Neuronal stem cell (in vitro differentiated cells): ENCODE measurements around the gene PSPC1.
"Not testable (repeated sequence)": the region's sequence is repeated elsewhere in the genome, so short reads cannot be mapped to it uniquely, and the experiment has no call there.

Source experiments
- DNase-seq: peaks from one replicate; pipeline ENCODE4 v3.0.0-alpha.2; 2013; ENCODE audit warnings: low spot score
- H2AFZ ChIP-seq: one replicate; pipeline ENCODE4 v1.6.1; 2013; ENCODE audit warnings: mild to moderate bottlenecking, low read length, inconsistent platforms
- H2AK5ac ChIP-seq: 2 replicates; pipeline ENCODE4 v1.6.1; 2013; ENCODE audit warnings: low read depth, mild to moderate bottlenecking, inconsistent platforms, low read length, moderate library complexity, mixed read lengths
- H2BK120ac ChIP-seq: 2 replicates; pipeline ENCODE4 v1.6.1; 2013; ENCODE audit warnings: low read depth, mild to moderate bottlenecking, inconsistent platforms, low read length, moderate library complexity, mixed read lengths
- H2BK12ac ChIP-seq: one replicate; pipeline ENCODE4 v1.6.1; 2013; ENCODE audit warnings: low read length, inconsistent platforms
- H2BK15ac ChIP-seq: 2 replicates; pipeline ENCODE4 v1.6.1; 2013; ENCODE audit warnings: mild to moderate bottlenecking, low read length, inconsistent platforms, mixed read lengths
- H2BK5ac ChIP-seq: one replicate; pipeline ENCODE4 v1.6.1; 2013; ENCODE audit warnings: inconsistent platforms, mild to moderate bottlenecking, low read length, moderate library complexity
- H3K14ac ChIP-seq: one replicate; pipeline ENCODE4 v1.6.1; 2013; ENCODE audit warnings: low read length, inconsistent platforms
- H3K18ac ChIP-seq: 2 replicates; pipeline ENCODE4 v1.6.1; 2013; ENCODE audit warnings: low read length, inconsistent platforms
- H3K23ac ChIP-seq: 2 replicates; pipeline ENCODE4 v1.6.1; 2013; ENCODE audit warnings: low read depth, mild to moderate bottlenecking, mixed read lengths, low read length, inconsistent platforms; ENCODE audit not compliant: poor library complexity
- H3K27ac ChIP-seq: replicated peaks from 3 replicates; pipeline ENCODE4 v1.5.1; 2013; ENCODE audit warnings: low read length, inconsistent platforms
- H3K27me3 ChIP-seq, 3 experiments: 2 replicates each; pipeline ENCODE4 v1.6.1; 2013; ENCODE audit warnings: low read length in 3 of 3, mild to moderate bottlenecking in 2 of 3, inconsistent platforms in 1 of 3, low read depth in 1 of 3, mixed read lengths in 1 of 3, moderate library complexity in 1 of 3; ENCODE audit not compliant: control insufficient read depth in 3 of 3, insufficient read depth in 3 of 3
- H3K36me3 ChIP-seq, 2 donors: replicated peaks in 1 of 2; 2 replicates each; pipeline ENCODE4 v1.6.1; 2013; ENCODE audit warnings: low read length in 2 of 2; ENCODE audit not compliant: control insufficient read depth in 2 of 2, insufficient read depth in 2 of 2
- H3K4ac ChIP-seq: 2 replicates; pipeline ENCODE4 v1.6.1; 2013; ENCODE audit warnings: inconsistent platforms, mild to moderate bottlenecking, low read length, moderate library complexity
- H3K4me1 ChIP-seq, 2 donors: 1 replicate in 1 of 2; 2 replicates in 1 of 2; pipeline ENCODE4 v1.6.1; 2013; ENCODE audit warnings: low read length in 2 of 2, low read depth in 1 of 2; ENCODE audit not compliant: control insufficient read depth in 2 of 2, insufficient read depth in 1 of 2
- H3K4me2 ChIP-seq: one replicate; pipeline ENCODE4 v1.6.1; 2013; ENCODE audit warnings: mild to moderate bottlenecking, low read length, inconsistent platforms; ENCODE audit not compliant: insufficient read depth, poor library complexity, severe bottlenecking
- H3K4me3 ChIP-seq, 2 donors: 2 replicates each; pipeline ENCODE4 v1.5.1; 2013; ENCODE audit warnings: low read length in 2 of 2, mild to moderate bottlenecking in 2 of 2, inconsistent platforms in 1 of 2, moderate library complexity in 1 of 2
- H3K79me1 ChIP-seq: one replicate; pipeline ENCODE4 v1.6.1; 2013; ENCODE audit warnings: low read depth, mild to moderate bottlenecking, inconsistent platforms, low read length, moderate library complexity
- H3K9ac ChIP-seq: one replicate; pipeline ENCODE4 v1.6.1; 2013; ENCODE audit warnings: mild to moderate bottlenecking, low read depth, low read length, inconsistent platforms; ENCODE audit not compliant: poor library complexity
- H3K9me3 ChIP-seq, 2 donors: replicated peaks in 1 of 2; 2 replicates each; pipeline versions ENCODE3 to v1.6.1; 2013; ENCODE audit warnings: low read length in 2 of 2, mild to moderate bottlenecking in 2 of 2, inconsistent platforms in 1 of 2, low read depth in 1 of 2, mixed read lengths in 1 of 2, moderate library complexity in 1 of 2; ENCODE audit not compliant: control insufficient read depth in 2 of 2, insufficient read depth in 1 of 2
- H4K8ac ChIP-seq: one replicate; pipeline ENCODE4 v1.6.1; 2013; ENCODE audit warnings: low read depth, mild to moderate bottlenecking, inconsistent platforms, low read length, moderate library complexity
- H4K91ac ChIP-seq: one replicate; pipeline ENCODE4 v1.6.1; 2013; ENCODE audit warnings: low read length, low read depth, mild to moderate bottlenecking, inconsistent platforms; ENCODE audit not compliant: poor library complexity
- WGBS, 2 donors: extraction: QIAGEN DNeasy Blood & Tissue Kit; methylation state at CpG; one replicate each; pipeline ENCODE4 v1.1.7; 2013; ENCODE audit warnings: missing lambda C conversion rate in 2 of 2, mixed read lengths in 1 of 2; ENCODE audit not compliant: insufficient read length in 2 of 2, insufficient replicate concordance in 1 of 2; ENCODE audit errors: extremely low coverage in 2 of 2; 5-methylcytosine and 5-hydroxymethylcytosine counted together

Gene PSPC1

GRCh38 chr13:19817510-19818158 is 34.9 kb upstream of the PSPC1 start:
- H3K27ac ChIP-seq: no peak overlapping the region
- H4K8ac ChIP-seq: no peak overlapping the region
- H3K36me3 ChIP-seq: peaks cover 7 to 43% of the 10 kb centered on the region in 2 donors

GRCh38 chr13:19817106-19817505 is 34.4 kb upstream of the PSPC1 start:
- H3K36me3 ChIP-seq: peaks cover 7 to 37% of the 10 kb centered on the region in 2 donors
- no peak overlapping the region for H4K8ac ChIP-seq
- H4K91ac ChIP-seq: no peak overlapping the region
- no peak overlapping the region for H3K9ac ChIP-seq
- H3K27me3 ChIP-seq: no peaks in the 10 kb centered on the region
- no peak overlapping the region for H3K18ac ChIP-seq
- no peak overlapping the region for H3K27ac ChIP-seq
- WGBS, 2 donors: no CpG with 5 or more reads among the region's 10 CpGs
- no peak overlapping the region for H3K23ac ChIP-seq
- H3K9me3 ChIP-seq: peaks cover 3 to 11% of the 10 kb centered on the region in 2 donors
- no peaks in the 10 kb centered on the region for H3K4me1 ChIP-seq
- H2AK5ac ChIP-seq: no peak overlapping the region
- H2BK120ac ChIP-seq: no peak overlapping the region
- H2BK12ac ChIP-seq: no peak overlapping the region
- no peaks in the 10 kb centered on the region for H3K79me1 ChIP-seq
- H3K4me2 ChIP-seq: no peak overlapping the region
- H2BK5ac ChIP-seq: no peak overlapping the region
- no peak overlapping the region for H3K4ac ChIP-seq
- H3K14ac ChIP-seq: no peak overlapping the region
- H2BK15ac ChIP-seq: no peak overlapping the region
- H2AFZ ChIP-seq: no peak overlapping the region
- no peak overlapping the region for H3K4me3 ChIP-seq
- DNase-seq: no peak

More at GRCh38 chr13:19817510-19818158, 34.9 kb upstream of the PSPC1 start:
- no CpG with 5 or more reads among the region's 7 CpGs for WGBS, 2 donors
- no peak overlapping the region for H3K9ac ChIP-seq
- H3K27me3 ChIP-seq: no peaks in the 10 kb centered on the region
- no peak overlapping the region for H2BK12ac ChIP-seq
- no peak overlapping the region for H3K4me2 ChIP-seq
- no peak overlapping the region for H2AK5ac ChIP-seq
- DNase-seq: no peak
- H3K4me3 ChIP-seq: no peak overlapping the region
- no peak overlapping the region for H2BK120ac ChIP-seq
- H4K91ac ChIP-seq: no peak overlapping the region
- H3K79me1 ChIP-seq: no peaks in the 10 kb centered on the region
- H2BK15ac ChIP-seq: no peak overlapping the region
- no peak overlapping the region for H3K4ac ChIP-seq
- H3K23ac ChIP-seq: no peak overlapping the region
- H3K4me1 ChIP-seq: no peaks in the 10 kb centered on the region
- no peak overlapping the region for H2AFZ ChIP-seq
- no peak overlapping the region for H2BK5ac ChIP-seq
- peaks cover 3 to 11% of the 10 kb centered on the region in 2 donors for H3K9me3 ChIP-seq
- H3K18ac ChIP-seq: no peak overlapping the region
- H3K14ac ChIP-seq: no peak overlapping the region

- H3K4ac ChIP-seq, H2BK120ac ChIP-seq, H2BK12ac ChIP-seq, H3K14ac ChIP-seq, H3K4me1 ChIP-seq, DNase-seq, H2AK5ac ChIP-seq, H2AFZ ChIP-seq, H3K18ac ChIP-seq, H3K4me3 ChIP-seq, H2BK15ac ChIP-seq, H3K27ac ChIP-seq, H3K4me2 ChIP-seq, H3K79me1 ChIP-seq, H3K9ac ChIP-seq, H3K23ac ChIP-seq, H2BK5ac ChIP-seq, H3K27me3 ChIP-seq, H4K91ac ChIP-seq, H4K8ac ChIP-seq: not testable (repeated sequence)
- H3K36me3 ChIP-seq: peaks cover 7 to 29% of the 10 kb centered on the region in 2 donors
- WGBS, 2 donors: no CpG with 5 or more reads among the region's 2 CpGs
- H3K9me3 ChIP-seq: peaks cover 5 to 16% of the 10 kb centered on the region in 2 donors
Measured at GRCh38 chr13:19815842-19816241, 33.1 kb upstream of the PSPC1 start.

GRCh38 chr13:19810996-19811881 is 28.5 kb upstream of the PSPC1 start:
- Histone ChIP-seq H3K27me3 (no peaks in the 10 kb centered on the region), H3K9ac (no peak overlapping the region), H2BK5ac (no peak overlapping the region), H2AFZ (no peak overlapping the region), H4K8ac (no peak overlapping the region), H3K79me1 (no peaks in the 10 kb centered on the region), H3K18ac (no peak overlapping the region), H3K36me3 (no peaks in the 10 kb centered on the region), H3K4me1 (no peaks in the 10 kb centered on the region), H3K4ac (no peak overlapping the region), H3K4me3 (no peak overlapping the region), H3K27ac (no peak overlapping the region), H4K91ac (no peak overlapping the region), H2AK5ac (no peak overlapping the region), H2BK120ac (no peak overlapping the region), H3K9me3 (peaks cover 1 to 5% of the 10 kb centered on the region in 2 donors), H2BK12ac (no peak overlapping the region), H3K14ac (no peak overlapping the region), H3K23ac (no peak overlapping the region), H2BK15ac (no peak overlapping the region), H3K4me2 (no peak overlapping the region)
- DNase-seq: no peak
- no CpG with 5 or more reads among the region's 7 CpGs for WGBS, 2 donors
